ENCODE data around the gene AR. TPM values are rescaled to one million over a fixed set of nuclear protein-coding genes. Genes with fewer than 3 reads are reported as not detected.

AR gene
- total and polyA plus RNA-seq, 2 donors, result 1.7 to 6.0 TPM

DNA sequence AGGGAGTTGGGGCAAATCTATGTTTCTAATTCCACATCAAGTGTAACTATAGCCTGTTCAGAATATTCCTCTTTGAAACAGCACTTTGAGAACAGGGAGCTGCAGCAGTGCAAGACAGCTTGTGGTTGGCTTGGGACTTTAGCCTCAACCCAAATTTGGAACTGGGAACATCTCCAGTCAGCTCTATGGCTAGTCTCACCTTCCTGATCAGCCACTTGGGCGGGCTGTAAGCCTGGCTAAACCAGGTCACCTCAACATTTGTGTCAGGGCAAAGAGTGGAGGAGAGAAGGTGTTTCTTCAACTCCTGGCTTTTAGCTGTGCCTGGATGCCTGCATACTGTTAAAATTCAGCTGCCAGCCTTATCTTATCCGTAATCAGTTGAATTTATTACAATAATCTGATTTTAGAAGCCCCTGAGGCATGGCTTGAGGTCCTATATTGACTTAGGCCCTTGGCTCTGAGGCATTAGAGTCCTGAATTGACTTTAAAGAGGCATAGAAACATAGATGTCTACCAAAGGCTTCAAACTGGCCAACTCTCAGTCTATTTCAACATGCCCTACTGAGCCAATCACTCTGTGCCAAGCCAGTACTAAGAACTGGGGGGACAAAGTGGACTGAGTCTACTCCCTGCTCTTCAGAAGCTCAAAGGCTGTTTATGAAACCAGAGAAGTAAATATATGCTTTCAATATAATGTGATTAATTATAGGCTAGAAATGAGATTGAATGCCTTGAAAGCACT lies 18.7 kb upstream of the AR start:
- H3K27me3 ChIP-seq (ENCODE audit: control insufficient read depth in 2 of 2, insufficient read depth in 1 of 2, low read length in 1 of 2), result no peaks in the 10 kb centered on the region
- H3K36me3 ChIP-seq (ENCODE audit: control insufficient read depth in 2 of 2, insufficient read depth in 2 of 2, low read length in 1 of 2), result no peaks in the 10 kb centered on the region
- H3K27ac ChIP-seq (ENCODE audit: low read depth in 1 of 2, low read length in 1 of 2), result no peak overlapping the region
- peaks cover 0 to 23% of the 10 kb centered on the region in 2 donors for H3K4me1 ChIP-seq (ENCODE audit: control insufficient read depth in 2 of 2, insufficient read depth in 2 of 2, low read length in 2 of 2)
- H3K9me3 ChIP-seq (ENCODE audit: control insufficient read depth in 2 of 2, insufficient read depth in 1 of 2, low read length in 1 of 2), result no peaks in the 10 kb centered on the region
- DNase-seq (ENCODE audit: low read depth in 6 of 9, low spot score in 9 of 9), result no peak
- H3K4me3 ChIP-seq (ENCODE audit: low read length in 2 of 2), result no peak overlapping the region
- whole genome bisulfite sequencing, result 86% methylated on average over 2 of the region's 2 CpGs

GRCh38 chrX:67536564-67536963 lies 7.3 kb upstream of the AR start:
- H3K27ac ChIP-seq (ENCODE audit: low read depth in 1 of 2, low read length in 1 of 2), result no peak overlapping the region
- 94% methylated on average over 1 of the region's 1 CpG for WGBS

DNA sequence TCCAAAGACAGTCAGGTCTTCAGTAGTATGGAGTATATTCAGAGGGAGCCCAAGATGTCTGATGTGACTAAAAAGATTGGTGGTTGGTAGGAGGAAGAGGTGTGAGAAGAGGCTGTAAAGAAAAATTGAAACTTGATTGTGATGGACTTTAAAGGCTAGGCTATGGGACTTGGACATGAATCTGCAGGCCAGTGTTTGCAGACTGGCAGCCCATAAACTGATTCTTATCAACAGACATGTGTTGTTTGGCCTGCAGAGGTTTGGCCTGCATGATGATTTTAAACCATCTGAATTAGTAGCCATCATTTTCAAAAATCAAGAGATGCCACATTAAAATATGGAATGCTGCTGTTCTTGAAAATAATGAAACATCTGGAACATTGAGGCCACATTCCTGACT lies 5.4 kb upstream of the AR start:
- no peaks in the 10 kb centered on the region for H3K9me3 ChIP-seq (ENCODE audit: control insufficient read depth in 2 of 2, insufficient read depth in 1 of 2, low read length in 1 of 2)
- peaks cover 0 to 1% of the 10 kb centered on the region in 2 donors for H3K4me1 ChIP-seq (ENCODE audit: control insufficient read depth in 2 of 2, insufficient read depth in 2 of 2, low read length in 2 of 2)
- DNase-seq (ENCODE audit: low read depth in 6 of 9, low spot score in 9 of 9), result no peak
- H3K36me3 ChIP-seq (ENCODE audit: control insufficient read depth in 2 of 2, insufficient read depth in 2 of 2, low read length in 1 of 2), result no peaks in the 10 kb centered on the region
- no peak overlapping the region for H3K27ac ChIP-seq (ENCODE audit: low read depth in 1 of 2, low read length in 1 of 2)
- H3K4me3 ChIP-seq (ENCODE audit: low read length in 2 of 2), result no peak overlapping the region
- H3K27me3 ChIP-seq (ENCODE audit: control insufficient read depth in 2 of 2, insufficient read depth in 1 of 2, low read length in 1 of 2), result no peaks in the 10 kb centered on the region

More at GRCh38 chrX:67536564-67536963, 7.3 kb upstream of the AR start:
- Histone ChIP-seq H3K9me3 (ENCODE audit: control insufficient read depth in 2 of 2, insufficient read depth in 1 of 2, low read length in 1 of 2) (no peaks in the 10 kb centered on the region), H3K4me3 (ENCODE audit: low read length in 2 of 2) (no peak overlapping the region), H3K4me1 (ENCODE audit: control insufficient read depth in 2 of 2, insufficient read depth in 2 of 2, low read length in 2 of 2) (no peaks in the 10 kb centered on the region), H3K27me3 (ENCODE audit: control insufficient read depth in 2 of 2, insufficient read depth in 1 of 2, low read length in 1 of 2) (no peaks in the 10 kb centered on the region), H3K36me3 (ENCODE audit: control insufficient read depth in 2 of 2, insufficient read depth in 2 of 2, low read length in 1 of 2) (no peaks in the 10 kb centered on the region)
- DNase-seq (ENCODE audit: low read depth in 6 of 9, low spot score in 9 of 9), result no peak

DNA sequence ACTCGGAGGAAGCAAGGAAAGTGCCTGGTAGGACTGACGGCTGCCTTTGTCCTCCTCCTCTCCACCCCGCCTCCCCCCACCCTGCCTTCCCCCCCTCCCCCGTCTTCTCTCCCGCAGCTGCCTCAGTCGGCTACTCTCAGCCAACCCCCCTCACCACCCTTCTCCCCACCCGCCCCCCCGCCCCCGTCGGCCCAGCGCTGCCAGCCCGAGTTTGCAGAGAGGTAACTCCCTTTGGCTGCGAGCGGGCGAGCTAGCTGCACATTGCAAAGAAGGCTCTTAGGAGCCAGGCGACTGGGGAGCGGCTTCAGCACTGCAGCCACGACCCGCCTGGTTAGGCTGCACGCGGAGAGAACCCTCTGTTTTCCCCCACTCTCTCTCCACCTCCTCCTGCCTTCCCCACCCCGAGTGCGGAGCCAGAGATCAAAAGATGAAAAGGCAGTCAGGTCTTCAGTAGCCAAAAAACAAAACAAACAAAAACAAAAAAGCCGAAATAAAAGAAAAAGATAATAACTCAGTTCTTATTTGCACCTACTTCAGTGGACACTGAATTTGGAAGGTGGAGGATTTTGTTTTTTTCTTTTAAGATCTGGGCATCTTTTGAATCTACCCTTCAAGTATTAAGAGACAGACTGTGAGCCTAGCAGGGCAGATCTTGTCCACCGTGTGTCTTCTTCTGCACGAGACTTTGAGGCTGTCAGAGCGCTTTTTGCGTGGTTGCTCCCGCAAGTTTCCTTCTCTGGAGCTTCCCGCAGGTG lies 637 bp downstream of the AR start:
- H3K9me3 ChIP-seq (ENCODE audit: control insufficient read depth in 2 of 2, insufficient read depth in 1 of 2, low read length in 1 of 2), result no peaks in the 10 kb centered on the region
- 2% methylated on average over 29 of the region's 30 CpGs for WGBS
- H3K4me1 ChIP-seq (ENCODE audit: control insufficient read depth in 2 of 2, insufficient read depth in 2 of 2, low read length in 2 of 2), result peaks cover 0 to 8% of the 10 kb centered on the region in 2 donors
- peak overlapping the region in 1 of 2 donors; percentile 53 for H3K27ac ChIP-seq (ENCODE audit: low read depth in 1 of 2, low read length in 1 of 2)
- DNase-seq (ENCODE audit: low read depth in 6 of 9, low spot score in 9 of 9), result peak in 4 of 9 donors; percentile 16 to 63 (median 32)
- peak overlapping the region; percentile 58 to 59 for H3K4me3 ChIP-seq (ENCODE audit: low read length in 2 of 2)
- H3K27me3 ChIP-seq (ENCODE audit: control insufficient read depth in 2 of 2, insufficient read depth in 1 of 2, low read length in 1 of 2), result peaks cover 0 to 27% of the 10 kb centered on the region in 2 donors
- H3K36me3 ChIP-seq (ENCODE audit: control insufficient read depth in 2 of 2, insufficient read depth in 2 of 2, low read length in 1 of 2), result no peaks in the 10 kb centered on the region

DNA sequence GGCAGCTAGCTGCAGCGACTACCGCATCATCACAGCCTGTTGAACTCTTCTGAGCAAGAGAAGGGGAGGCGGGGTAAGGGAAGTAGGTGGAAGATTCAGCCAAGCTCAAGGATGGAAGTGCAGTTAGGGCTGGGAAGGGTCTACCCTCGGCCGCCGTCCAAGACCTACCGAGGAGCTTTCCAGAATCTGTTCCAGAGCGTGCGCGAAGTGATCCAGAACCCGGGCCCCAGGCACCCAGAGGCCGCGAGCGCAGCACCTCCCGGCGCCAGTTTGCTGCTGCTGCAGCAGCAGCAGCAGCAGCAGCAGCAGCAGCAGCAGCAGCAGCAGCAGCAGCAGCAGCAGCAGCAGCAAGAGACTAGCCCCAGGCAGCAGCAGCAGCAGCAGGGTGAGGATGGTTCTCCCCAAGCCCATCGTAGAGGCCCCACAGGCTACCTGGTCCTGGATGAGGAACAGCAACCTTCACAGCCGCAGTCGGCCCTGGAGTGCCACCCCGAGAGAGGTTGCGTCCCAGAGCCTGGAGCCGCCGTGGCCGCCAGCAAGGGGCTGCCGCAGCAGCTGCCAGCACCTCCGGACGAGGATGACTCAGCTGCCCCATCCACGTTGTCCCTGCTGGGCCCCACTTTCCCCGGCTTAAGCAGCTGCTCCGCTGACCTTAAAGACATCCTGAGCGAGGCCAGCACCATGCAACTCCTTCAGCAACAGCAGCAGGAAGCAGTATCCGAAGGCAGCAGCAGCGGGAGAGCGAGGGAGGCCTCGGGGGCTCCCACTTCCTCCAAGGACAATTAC lies 1.4 kb downstream of the AR start:
- H3K27me3 ChIP-seq (ENCODE audit: control insufficient read depth in 2 of 2, insufficient read depth in 1 of 2, low read length in 1 of 2), result peaks cover 0 to 27% of the 10 kb centered on the region in 2 donors

DNA sequence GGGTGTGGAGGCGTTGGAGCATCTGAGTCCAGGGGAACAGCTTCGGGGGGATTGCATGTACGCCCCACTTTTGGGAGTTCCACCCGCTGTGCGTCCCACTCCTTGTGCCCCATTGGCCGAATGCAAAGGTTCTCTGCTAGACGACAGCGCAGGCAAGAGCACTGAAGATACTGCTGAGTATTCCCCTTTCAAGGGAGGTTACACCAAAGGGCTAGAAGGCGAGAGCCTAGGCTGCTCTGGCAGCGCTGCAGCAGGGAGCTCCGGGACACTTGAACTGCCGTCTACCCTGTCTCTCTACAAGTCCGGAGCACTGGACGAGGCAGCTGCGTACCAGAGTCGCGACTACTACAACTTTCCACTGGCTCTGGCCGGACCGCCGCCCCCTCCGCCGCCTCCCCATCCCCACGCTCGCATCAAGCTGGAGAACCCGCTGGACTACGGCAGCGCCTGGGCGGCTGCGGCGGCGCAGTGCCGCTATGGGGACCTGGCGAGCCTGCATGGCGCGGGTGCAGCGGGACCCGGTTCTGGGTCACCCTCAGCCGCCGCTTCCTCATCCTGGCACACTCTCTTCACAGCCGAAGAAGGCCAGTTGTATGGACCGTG lies 2.2 kb downstream of the AR start:
- H3K9me3 ChIP-seq (ENCODE audit: control insufficient read depth in 2 of 2, insufficient read depth in 1 of 2, low read length in 1 of 2), result no peaks in the 10 kb centered on the region
- peak overlapping the region; percentile 55 to 58 for H3K4me3 ChIP-seq (ENCODE audit: low read length in 2 of 2)
- WGBS, result 1% methylated on average over 41 of the region's 41 CpGs
- peak overlapping the region in 1 of 2 donors; percentile 32 for H3K27ac ChIP-seq (ENCODE audit: low read depth in 1 of 2, low read length in 1 of 2)
- no peaks in the 10 kb centered on the region for H3K36me3 ChIP-seq (ENCODE audit: control insufficient read depth in 2 of 2, insufficient read depth in 2 of 2, low read length in 1 of 2)
- H3K4me1 ChIP-seq (ENCODE audit: control insufficient read depth in 2 of 2, insufficient read depth in 2 of 2, low read length in 2 of 2), result peaks cover 0 to 8% of the 10 kb centered on the region in 2 donors
- DNase-seq (ENCODE audit: low read depth in 6 of 9, low spot score in 9 of 9), result peak in 3 of 9 donors; percentile 21 to 52 (median 24)
- H3K27me3 ChIP-seq (ENCODE audit: control insufficient read depth in 2 of 2, insufficient read depth in 1 of 2, low read length in 1 of 2), result peaks cover 0 to 27% of the 10 kb centered on the region in 2 donors

More for the DNA sequence above, 1.4 kb downstream of the AR start:
- peak overlapping the region; percentile 55 to 58 for H3K4me3 ChIP-seq (ENCODE audit: low read length in 2 of 2)
- peak in 4 of 9 donors; percentile 21 to 59 (median 34) for DNase-seq (ENCODE audit: low read depth in 6 of 9, low spot score in 9 of 9)
- H3K36me3 ChIP-seq (ENCODE audit: control insufficient read depth in 2 of 2, insufficient read depth in 2 of 2, low read length in 1 of 2), result no peaks in the 10 kb centered on the region
- peaks cover 0 to 8% of the 10 kb centered on the region in 2 donors for H3K4me1 ChIP-seq (ENCODE audit: control insufficient read depth in 2 of 2, insufficient read depth in 2 of 2, low read length in 2 of 2)
- H3K27ac ChIP-seq (ENCODE audit: low read depth in 1 of 2, low read length in 1 of 2), result peak overlapping the region in 1 of 2 donors; percentile 43
- H3K9me3 ChIP-seq (ENCODE audit: control insufficient read depth in 2 of 2, insufficient read depth in 1 of 2, low read length in 1 of 2), result no peaks in the 10 kb centered on the region
- under 1% methylated on average over 35 of the region's 35 CpGs for WGBS

- Histone ChIP-seq H3K27me3 (ENCODE audit: control insufficient read depth in 2 of 2, insufficient read depth in 1 of 2, low read length in 1 of 2) (peaks cover 0 to 27% of the 10 kb centered on the region in 2 donors), H3K4me3 (ENCODE audit: low read length in 2 of 2) (peak overlapping the region; percentile 55 to 58), H3K27ac (ENCODE audit: low read depth in 1 of 2, low read length in 1 of 2) (no peak overlapping the region), H3K9me3 (ENCODE audit: control insufficient read depth in 2 of 2, insufficient read depth in 1 of 2, low read length in 1 of 2) (no peaks in the 10 kb centered on the region), H3K4me1 (ENCODE audit: control insufficient read depth in 2 of 2, insufficient read depth in 2 of 2, low read length in 2 of 2) (peaks cover 0 to 8% of the 10 kb centered on the region in 2 donors), H3K36me3 (ENCODE audit: control insufficient read depth in 2 of 2, insufficient read depth in 2 of 2, low read length in 1 of 2) (no peaks in the 10 kb centered on the region)
- peak in 2 of 9 donors; percentile 17 to 33 for DNase-seq (ENCODE audit: low read depth in 6 of 9, low spot score in 9 of 9)
- 19% methylated on average over 44 of the region's 44 CpGs for WGBS
These were observed 2.9 kb downstream of the AR start for GRCh38 chrX:67546496-67547423.

All from thymus (tissue), 11 donors.